ENCODE results near the gene SPOCK1. TPM values are rescaled to one million over a fixed set of nuclear protein-coding genes. Genes with fewer than 3 reads are reported as not detected.
"Not testable (repeated sequence)": the region's sequence is repeated elsewhere in the genome, so short reads cannot be mapped to it uniquely, and the experiment has no call there.

Gene SPOCK1
- total RNA-seq, 2 donors from 2014 or later: 2.1 to 8.5 TPM

- no peak for DNase-seq
- Histone ChIP-seq H3K27ac (no peak overlapping the region), H3K4me3 (no peak overlapping the region), H3K36me3 (no peaks in the 10 kb centered on the region), H3K4me1 (no peaks in the 10 kb centered on the region), H3K9ac (ENCODE audit: low read depth in 2 of 2, low read length in 2 of 2) (no peak overlapping the region), H3K9me3 (no peaks in the 10 kb centered on the region), H3K27me3 (peaks cover 19% of the 10 kb centered on the region)
- TF ChIP-seq CTCF (IDR thresholded peaks at IDR 0.05): no peak
- intact Hi-C loops (cut with DNase I): no loop called here
These were observed 2.1 kb upstream of the SPOCK1 start for GRCh38 chr5:137501226-137501625.

- Histone ChIP-seq H3K9me3 (no peaks in the 10 kb centered on the region), H3K4me1 (no peaks in the 10 kb centered on the region), H3K27ac (no peak overlapping the region), H3K36me3 (no peaks in the 10 kb centered on the region), H3K4me3 (no peak overlapping the region), H3K9ac (ENCODE audit: low read depth in 2 of 2, low read length in 2 of 2) (no peak overlapping the region), H3K27me3 (peaks cover 19% of the 10 kb centered on the region)
- intact Hi-C loops (cut with DNase I): no loop called here
- no peak for TF ChIP-seq CTCF (IDR thresholded peaks at IDR 0.05)
- no peak for DNase-seq
These were observed 1.6 kb upstream of the SPOCK1 start for GRCh38 chr5:137500615-137501225.

- DNase-seq, H3K36me3 ChIP-seq: not testable (repeated sequence)
- intact Hi-C loops (cut with DNase I): loop anchor here (2.0 kb wide), 1 partner anchor 179 kb away; no protein-coding TSS in a partner anchor
These were observed 351 bp upstream of the SPOCK1 start for GRCh38 chr5:137499506-137499847.

GRCh38 chr5:137498301-137498735 lies 808 bp downstream of the SPOCK1 start:
- Histone ChIP-seq H3K4me1 (no peaks in the 10 kb centered on the region), H3K27ac (no peak overlapping the region), H3K9ac (ENCODE audit: low read depth in 2 of 2, low read length in 2 of 2) (no peak overlapping the region), H3K36me3 (no peaks in the 10 kb centered on the region), H3K27me3 (peaks cover 19% of the 10 kb centered on the region), H3K9me3 (no peaks in the 10 kb centered on the region), H3K4me3 (peak overlapping the region; percentile 28)
- intact Hi-C loops (cut with DNase I): loop anchor here (2.0 kb wide), 1 partner anchor 178 kb away; no protein-coding TSS in a partner anchor
- TF ChIP-seq CTCF (IDR thresholded peaks at IDR 0.05): no peak
- no peak for DNase-seq

More at GRCh38 chr5:137499506-137499847, 351 bp upstream of the SPOCK1 start:
- H3K9me3 ChIP-seq; H3K4me3 ChIP-seq; H3K27ac ChIP-seq; H3K9ac ChIP-seq (ENCODE audit: low read depth in 2 of 2, low read length in 2 of 2); H3K4me1 ChIP-seq: not testable (repeated sequence)
- peaks cover 19% of the 10 kb centered on the region for H3K27me3 ChIP-seq

- Histone ChIP-seq H3K27me3 (peaks cover 19% of the 10 kb centered on the region), H3K4me3 (no peak overlapping the region), H3K36me3 (no peaks in the 10 kb centered on the region), H3K9me3 (no peaks in the 10 kb centered on the region), H3K27ac (no peak overlapping the region), H3K4me1 (no peaks in the 10 kb centered on the region), H3K9ac (ENCODE audit: low read depth in 2 of 2, low read length in 2 of 2) (no peak overlapping the region)
- no peak for DNase-seq
- intact Hi-C loops (cut with DNase I): loop anchor here (2.0 kb wide), 1 partner anchor 177 kb away; no protein-coding TSS in a partner anchor
- TF ChIP-seq CTCF (IDR thresholded peaks at IDR 0.05): no peak
These were observed 1.5 kb downstream of the SPOCK1 start for GRCh38 chr5:137497396-137498290.
